IPS-18c (cell line): Measurements from ENCODE around the gene CAPN10.

ENCODE experiments used
- H3K4me3 ChIP-seq: 2 replicates; pipeline ENCODE4 v1.7.0; 2013; ENCODE audit warnings: low read depth, mild to moderate bottlenecking, low read length, moderate library complexity; ENCODE audit not compliant: insufficient read depth
- H3K9me3 ChIP-seq: one replicate; pipeline ENCODE4 v1.6.1; 2013; ENCODE audit warnings: mild to moderate bottlenecking, low read length, moderate library complexity; ENCODE audit not compliant: control insufficient read depth, insufficient read depth

The CAPN10 gene

DNA sequence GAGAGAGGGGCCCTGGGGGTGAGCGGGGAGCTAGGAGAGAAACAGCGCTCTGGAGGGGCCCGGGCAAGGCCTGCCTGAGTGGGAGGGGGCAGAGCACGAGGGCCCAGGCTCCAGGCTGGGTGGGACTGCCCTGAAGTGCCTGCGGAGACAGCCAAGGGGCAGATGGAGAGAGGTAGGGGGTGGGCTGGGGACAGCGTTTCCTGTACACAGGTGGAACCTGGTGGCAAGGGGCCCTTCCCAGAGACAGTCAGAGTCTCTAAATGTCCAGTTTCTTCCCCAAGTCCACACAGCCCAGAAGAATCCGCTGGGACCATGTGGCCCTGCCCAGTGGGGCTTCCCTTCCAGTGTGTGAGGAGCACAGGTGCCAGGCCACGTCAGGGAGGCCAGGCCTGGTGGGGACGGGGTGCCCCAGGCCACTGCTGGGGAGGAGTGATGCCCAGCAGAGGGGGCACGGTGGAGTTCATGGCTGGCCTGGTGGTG is 37.0 kb downstream of the CAPN10 start:
- Histone ChIP-seq H3K4me3 (no peak overlapping the region), H3K9me3 (no peaks in the 10 kb centered on the region)

DNA sequence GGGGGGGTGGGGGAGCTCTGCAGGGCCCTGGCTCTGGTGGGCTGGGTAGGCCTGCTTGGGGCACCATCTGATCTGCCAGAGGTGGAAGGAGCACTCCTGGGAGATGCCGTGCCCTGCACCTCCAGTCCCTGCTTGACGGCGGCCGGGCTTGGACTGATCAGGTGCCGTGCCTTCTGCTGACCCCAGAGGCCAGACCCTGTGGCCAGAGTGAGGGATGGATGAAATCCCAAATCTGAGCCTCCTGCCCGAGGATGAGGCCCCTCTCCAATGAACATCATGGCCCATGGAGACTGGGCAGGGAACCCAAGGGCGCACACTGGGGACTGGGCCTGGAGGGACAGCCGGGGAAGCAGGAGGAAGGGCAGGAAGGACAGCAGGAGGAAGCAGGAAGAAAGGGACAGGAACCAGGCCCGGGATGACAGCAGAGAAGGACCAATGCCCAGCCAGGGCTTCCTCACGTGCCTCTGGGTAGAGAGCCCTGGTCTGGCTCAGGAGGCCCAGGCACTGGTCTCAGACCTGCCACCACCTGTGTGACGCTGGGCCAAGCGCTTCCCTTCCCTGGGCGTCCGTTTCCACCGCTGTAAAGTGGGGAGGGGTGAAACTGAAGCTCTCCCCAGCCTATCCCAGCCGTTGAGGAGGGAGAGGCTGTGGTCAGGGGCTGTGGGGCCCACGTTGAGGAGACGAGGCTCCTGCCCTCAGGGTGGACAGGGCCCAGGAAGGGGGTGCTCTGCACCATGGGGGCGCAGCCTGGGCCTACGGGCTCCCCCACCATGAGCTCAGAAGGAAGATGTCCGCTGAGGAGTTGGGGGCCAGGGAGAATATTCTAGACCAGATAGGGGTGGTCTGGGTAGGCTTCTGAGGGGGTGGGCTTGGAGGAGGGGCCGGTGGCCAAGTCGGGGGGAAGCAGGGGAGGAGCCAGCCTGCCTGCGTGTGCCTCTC is 37.7 kb downstream of the CAPN10 start:
- Histone ChIP-seq H3K4me3 (no peak overlapping the region), H3K9me3 (no peaks in the 10 kb centered on the region)

- no peak within 1 kb of the TSS for H3K4me3 ChIP-seq
- no peaks in the 10 kb centered on the region for H3K9me3 ChIP-seq
Observed at GRCh38 chr2:240624950-240625621, 38.6 kb downstream of the CAPN10 start, which contains the start of gene GPR35. Gene GPR35 (plus strand): TSS chr2:240625480. CDS start chr2:240629953, 4,473 bp downstream.

GRCh38 chr2:240626531-240627300 is 40.2 kb downstream of the CAPN10 start:
- Histone ChIP-seq H3K9me3 (peaks cover 2% of the 10 kb centered on the region), H3K4me3 (no peak overlapping the region)

GRCh38 chr2:240627736-240628506 is 41.4 kb downstream of the CAPN10 start:
- H3K4me3 ChIP-seq, result no peak overlapping the region
- H3K9me3 ChIP-seq, result peaks cover 2% of the 10 kb centered on the region

DNA sequence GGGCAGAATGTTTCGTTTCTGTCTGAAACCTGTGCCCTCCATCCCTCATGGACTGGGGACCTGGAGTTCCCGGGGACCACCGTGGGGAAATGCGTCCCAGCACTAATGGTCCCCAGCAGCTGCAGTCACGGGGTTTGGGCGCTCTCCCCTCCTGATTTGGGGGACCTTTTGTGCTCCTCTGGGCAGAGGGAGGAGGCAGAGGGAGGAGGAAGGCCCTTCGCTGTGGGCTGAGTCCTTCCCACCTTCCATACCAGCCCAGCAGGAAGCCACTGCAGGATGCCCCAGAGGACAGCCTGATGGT is 41.9 kb downstream of the CAPN10 start:
- peaks cover 4% of the 10 kb centered on the region for H3K9me3 ChIP-seq
- H3K4me3 ChIP-seq, result no peak overlapping the region

GRCh38 chr2:240628808-240629618 is 42.5 kb downstream of the CAPN10 start:
- H3K4me3 ChIP-seq, result no peak overlapping the region
- peaks cover 7% of the 10 kb centered on the region for H3K9me3 ChIP-seq

- Histone ChIP-seq H3K4me3 (no peak overlapping the region), H3K9me3 (peaks cover 10% of the 10 kb centered on the region)
Observed at GRCh38 chr2:240629619-240629967, 43.1 kb downstream of the CAPN10 start.

DNA sequence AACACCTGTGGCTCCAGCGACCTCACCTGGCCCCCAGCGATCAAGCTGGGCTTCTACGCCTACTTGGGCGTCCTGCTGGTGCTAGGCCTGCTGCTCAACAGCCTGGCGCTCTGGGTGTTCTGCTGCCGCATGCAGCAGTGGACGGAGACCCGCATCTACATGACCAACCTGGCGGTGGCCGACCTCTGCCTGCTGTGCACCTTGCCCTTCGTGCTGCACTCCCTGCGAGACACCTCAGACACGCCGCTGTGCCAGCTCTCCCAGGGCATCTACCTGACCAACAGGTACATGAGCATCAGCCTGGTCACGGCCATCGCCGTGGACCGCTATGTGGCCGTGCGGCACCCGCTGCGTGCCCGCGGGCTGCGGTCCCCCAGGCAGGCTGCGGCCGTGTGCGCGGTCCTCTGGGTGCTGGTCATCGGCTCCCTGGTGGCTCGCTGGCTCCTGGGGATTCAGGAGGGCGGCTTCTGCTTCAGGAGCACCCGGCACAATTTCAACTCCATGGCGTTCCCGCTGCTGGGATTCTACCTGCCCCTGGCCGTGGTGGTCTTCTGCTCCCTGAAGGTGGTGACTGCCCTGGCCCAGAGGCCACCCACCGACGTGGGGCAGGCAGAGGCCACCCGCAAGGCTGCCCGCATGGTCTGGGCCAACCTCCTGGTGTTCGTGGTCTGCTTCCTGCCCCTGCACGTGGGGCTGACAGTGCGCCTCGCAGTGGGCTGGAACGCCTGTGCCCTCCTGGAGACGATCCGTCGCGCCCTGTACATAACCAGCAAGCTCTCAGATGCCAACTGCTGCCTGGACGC is 43.6 kb downstream of the CAPN10 start:
- peaks cover 15% of the 10 kb centered on the region for H3K9me3 ChIP-seq
- H3K4me3 ChIP-seq, result no peak overlapping the region

DNA sequence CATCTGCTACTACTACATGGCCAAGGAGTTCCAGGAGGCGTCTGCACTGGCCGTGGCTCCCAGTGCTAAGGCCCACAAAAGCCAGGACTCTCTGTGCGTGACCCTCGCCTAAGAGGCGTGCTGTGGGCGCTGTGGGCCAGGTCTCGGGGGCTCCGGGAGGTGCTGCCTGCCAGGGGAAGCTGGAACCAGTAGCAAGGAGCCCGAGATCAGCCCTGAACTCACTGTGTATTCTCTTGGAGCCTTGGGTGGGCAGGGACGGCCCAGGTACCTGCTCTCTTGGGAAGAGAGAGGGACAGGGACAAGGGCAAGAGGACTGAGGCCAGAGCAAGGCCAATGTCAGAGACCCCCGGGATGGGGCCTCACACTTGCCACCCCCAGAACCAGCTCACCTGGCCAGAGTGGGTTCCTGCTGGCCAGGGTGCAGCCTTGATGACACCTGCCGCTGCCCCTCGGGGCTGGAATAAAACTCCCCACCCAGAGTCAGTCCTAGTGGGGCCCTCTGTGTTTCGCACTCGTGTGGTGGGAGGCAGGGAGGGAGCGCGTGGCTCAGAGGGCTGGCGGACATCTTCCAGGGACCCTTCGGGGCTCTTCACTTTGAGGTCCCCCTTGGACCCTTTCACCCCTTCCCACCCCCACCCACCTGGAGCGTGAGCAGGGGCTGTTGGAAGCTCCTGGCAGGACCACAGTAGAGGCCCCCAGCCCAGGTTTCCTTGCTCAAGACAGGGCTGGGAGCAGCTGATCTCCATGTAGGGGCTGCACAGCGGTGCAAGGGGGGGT is 44.4 kb downstream of the CAPN10 start:
- no peak overlapping the region for H3K4me3 ChIP-seq

DNA sequence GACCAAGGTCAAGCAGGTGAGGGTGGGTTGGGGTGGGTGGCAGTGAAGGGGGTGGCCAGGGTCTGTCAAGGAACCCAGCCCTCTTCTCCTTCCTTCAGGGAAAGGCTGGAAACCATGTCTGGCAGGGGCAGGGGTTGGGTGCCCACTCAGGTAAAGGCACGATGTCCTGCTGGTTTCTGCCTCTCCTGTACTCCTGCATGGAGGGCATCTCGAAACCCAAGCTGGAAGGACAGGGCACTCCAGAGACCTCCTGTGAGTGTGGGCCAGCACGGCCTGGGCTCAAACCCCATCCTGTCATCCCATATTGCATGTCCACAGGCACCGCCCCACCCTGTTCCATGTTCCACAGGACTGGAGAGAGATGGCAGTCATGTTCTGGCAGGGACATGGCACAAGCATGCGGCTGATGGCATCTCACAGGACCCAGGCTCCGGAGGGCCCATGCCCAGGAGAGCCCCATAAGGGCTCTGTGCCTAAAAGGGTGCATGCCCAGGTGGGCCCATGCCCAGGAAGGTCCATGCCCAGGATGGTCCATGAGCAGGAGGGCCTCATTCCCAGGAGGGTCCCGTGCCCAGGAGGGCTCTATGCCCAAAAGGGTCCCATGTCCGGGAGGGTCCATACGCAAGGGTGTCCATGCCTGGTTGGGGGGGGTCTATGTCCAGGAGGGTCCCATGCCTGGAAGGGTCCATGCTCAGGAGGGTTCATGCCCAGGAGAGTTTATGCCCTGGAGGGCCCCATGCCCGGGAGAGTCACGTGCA is 45.2 kb downstream of the CAPN10 start:
- peaks cover 21% of the 10 kb centered on the region for H3K9me3 ChIP-seq
- no peak overlapping the region for H3K4me3 ChIP-seq

More for the DNA sequence above, 44.4 kb downstream of the CAPN10 start:
- peaks cover 21% of the 10 kb centered on the region for H3K9me3 ChIP-seq

DNA sequence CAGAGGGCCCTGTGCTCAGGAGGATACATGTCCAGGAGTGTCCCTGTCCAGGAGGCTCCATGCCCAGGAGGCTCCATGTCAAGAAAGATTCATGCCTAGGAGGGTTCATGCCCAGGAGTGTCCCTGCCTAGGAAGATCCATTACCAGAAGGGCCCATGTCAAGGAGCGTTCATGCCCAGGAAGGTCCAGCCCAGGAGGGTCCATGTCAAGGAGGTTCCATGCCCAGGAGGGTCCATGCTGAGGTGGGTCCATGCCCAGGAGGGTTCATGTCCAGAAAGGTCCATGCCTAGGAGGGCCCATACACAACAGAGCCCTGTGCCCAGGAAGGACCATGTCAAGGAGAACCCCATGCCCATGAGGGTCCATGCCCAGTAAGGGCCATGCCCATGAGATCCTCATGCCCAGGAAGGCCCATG is 45.8 kb downstream of the CAPN10 start:
- H3K4me3 ChIP-seq, result no peak overlapping the region
- H3K9me3 ChIP-seq, result peaks cover 21% of the 10 kb centered on the region

GRCh38 chr2:240635121-240635997 is 48.8 kb downstream of the CAPN10 start:
- Histone ChIP-seq H3K9me3 (peaks cover 21% of the 10 kb centered on the region), H3K4me3 (no peak overlapping the region)
